ENCODE measurements around the gene RHO.
"Not testable (repeated sequence)": the region's sequence is repeated elsewhere in the genome, so short reads cannot be mapped to it uniquely, and the experiment has no call there.

RHO gene

GRCh38 chr3:129499604-129500333 lies 28.7 kb upstream of the RHO start:
- not testable (repeated sequence) for DNase-seq (ENCODE audit: low read depth)

GRCh38 chr3:129500334-129500658 lies 28.1 kb upstream of the RHO start:
- DNase-seq (ENCODE audit: low read depth), result no peak

- DNase-seq (ENCODE audit: low read depth), result no peak
These were observed 26.8 kb upstream of the RHO start for GRCh38 chr3:129501630-129502029.

DNA sequence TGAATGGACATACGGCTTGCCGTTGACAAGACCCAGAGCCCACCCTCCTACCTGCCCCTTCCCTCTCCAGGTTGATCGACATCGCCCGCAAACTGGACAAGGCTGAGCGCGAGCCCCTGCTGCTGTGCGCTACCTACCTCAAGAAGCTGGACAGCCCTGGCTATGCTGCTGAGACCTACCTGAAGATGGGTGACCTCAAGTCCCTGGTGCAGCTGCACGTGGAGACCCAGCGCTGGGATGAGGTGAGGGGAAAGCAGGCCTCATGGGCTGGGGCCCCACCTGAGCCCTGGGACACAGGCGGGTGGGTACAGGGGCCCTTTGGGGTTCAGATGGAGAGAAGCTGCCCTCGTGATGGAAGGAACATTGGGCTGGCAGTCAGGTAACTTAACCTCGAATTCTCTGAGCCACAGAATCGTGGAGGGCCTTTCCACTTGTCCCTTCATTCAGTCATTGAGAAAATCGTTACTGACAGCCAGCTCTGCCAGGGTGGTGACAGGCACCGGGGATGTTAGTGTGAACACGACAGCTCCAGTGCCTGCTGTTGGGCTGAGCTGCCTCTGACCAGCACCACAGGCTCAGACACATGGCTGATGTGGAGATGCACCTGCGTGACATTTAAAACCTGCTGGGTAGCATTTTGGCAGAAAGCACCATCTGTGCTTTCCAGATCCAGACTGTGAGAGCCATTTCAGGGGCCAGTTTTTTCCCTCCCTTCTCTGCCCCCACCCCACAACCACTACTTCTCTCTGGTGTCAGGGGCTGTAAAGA lies 25.6 kb upstream of the RHO start:
- no peak for DNase-seq (ENCODE audit: low read depth)

- no peak for DNase-seq (ENCODE audit: low read depth)
These were observed 24.8 kb upstream of the RHO start for GRCh38 chr3:129503471-129504291.

- no peak for DNase-seq (ENCODE audit: low read depth)
These were observed 23.9 kb upstream of the RHO start for GRCh38 chr3:129504471-129505100.

- no peak for DNase-seq (ENCODE audit: low read depth)
These were observed 23.1 kb upstream of the RHO start for GRCh38 chr3:129505341-129505740.

DNA sequence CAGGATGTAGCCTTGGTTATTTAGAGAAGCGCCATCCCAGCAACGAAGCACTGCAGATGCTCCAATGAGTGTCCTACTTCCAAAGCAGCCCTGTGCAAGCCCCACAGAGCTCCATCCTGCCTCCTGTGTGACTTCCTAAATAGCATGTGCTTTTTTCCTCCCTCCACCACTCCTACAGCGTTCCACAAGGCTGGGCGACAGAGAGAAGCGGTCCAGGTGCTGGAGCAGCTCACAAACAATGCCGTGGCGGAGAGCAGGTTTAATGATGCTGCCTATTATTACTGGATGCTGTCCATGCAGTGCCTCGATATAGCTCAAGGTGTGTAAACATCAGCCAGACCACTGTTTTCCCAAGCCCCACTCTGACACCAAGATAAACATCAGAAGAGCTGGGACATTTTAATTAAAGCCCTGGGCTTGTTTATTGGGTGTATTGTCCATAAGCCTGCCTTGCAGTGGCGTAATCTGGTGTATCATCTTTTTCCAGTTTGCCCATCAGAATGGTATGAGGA lies 22.2 kb upstream of the RHO start:
- DNase-seq (ENCODE audit: low read depth), result no peak

- no peak for DNase-seq (ENCODE audit: low read depth)
These were observed 21.1 kb upstream of the RHO start for GRCh38 chr3:129507181-129507831.

- no peak for DNase-seq (ENCODE audit: low read depth)
These were observed 15.8 kb upstream of the RHO start for GRCh38 chr3:129512595-129512994.

- DNase-seq (ENCODE audit: low read depth), result no peak
These were observed 14.7 kb upstream of the RHO start for GRCh38 chr3:129513705-129514104.

DNA sequence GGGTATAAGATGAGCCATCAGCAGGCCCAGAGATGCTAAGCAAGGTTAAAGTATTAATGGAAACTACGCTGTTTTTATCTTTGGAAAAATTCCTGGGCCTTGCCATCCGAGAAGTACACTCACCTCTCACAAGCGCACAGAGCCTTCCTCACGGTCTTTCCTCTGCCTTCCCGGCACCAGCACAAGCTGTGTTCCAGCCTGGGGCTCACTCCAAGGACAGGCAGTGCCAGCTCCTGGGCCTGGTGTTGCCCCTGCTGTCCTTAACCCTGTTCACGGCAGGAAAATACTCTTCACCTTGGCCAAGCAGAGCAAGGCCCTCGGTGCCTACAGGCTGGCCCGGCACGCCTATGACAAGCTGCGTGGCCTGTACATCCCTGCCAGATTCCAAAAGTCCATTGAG lies 14.3 kb upstream of the RHO start:
- DNase-seq (ENCODE audit: low read depth), result no peak

DNA sequence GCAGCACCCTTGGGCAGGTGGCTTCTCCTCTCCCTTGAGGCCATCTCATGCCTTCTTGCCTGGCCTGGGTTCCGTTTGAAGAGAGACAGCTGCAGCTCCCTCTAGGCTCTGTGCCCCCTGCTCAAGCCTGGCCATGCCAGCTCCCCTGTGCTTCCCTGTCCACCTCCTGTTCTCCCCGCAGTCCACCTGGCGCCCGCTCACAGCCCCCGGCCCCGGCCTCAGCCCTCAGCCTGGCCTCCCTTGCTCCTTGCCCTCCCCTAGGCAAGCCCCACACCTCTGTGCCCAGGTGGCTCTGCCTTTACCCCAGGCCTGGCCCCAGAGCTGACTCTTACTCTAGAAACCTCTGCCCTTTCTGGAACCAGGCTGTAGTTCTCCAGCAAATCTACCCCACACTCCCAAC lies 13.9 kb upstream of the RHO start:
- DNase-seq (ENCODE audit: low read depth), result no peak

DNA sequence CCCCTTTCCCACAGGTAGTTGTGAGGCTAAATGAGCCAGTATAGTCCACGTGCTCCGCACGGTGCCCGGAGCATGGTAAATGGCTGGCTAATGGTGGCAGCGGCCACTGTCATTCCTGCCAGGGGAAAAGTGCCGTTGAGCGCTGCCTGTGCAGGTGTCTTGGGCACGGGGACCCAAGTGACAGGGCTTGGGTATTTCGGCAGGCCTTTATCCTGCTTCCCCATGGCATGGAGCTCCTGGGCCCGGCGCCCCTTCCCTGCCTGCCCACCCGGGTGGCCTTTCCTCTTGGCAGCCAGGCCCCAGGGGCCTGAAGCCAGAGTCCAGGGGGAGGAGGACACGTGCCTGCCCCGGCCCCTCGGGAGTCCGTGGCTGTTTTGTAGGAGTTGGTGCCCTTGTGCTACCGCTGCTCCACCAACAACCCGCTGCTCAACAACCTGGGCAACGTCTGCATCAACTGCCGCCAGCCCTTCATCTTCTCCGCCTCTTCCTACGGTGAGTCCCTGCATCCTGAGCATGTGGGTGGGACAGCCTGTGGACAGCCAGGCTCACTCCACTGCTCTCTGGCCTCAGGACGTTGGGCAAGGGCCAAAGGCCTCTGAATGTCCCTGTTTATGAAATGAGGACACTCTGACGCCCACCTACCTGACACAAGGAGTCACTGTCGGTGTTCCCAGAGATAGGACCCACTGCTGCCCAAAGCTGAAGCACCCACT lies 13.2 kb upstream of the RHO start:
- not testable (repeated sequence) for DNase-seq (ENCODE audit: low read depth)

GRCh38 chr3:129515821-129516432 lies 12.5 kb upstream of the RHO start:
- DNase-seq (ENCODE audit: low read depth), result not testable (repeated sequence)

- no peak for DNase-seq (ENCODE audit: low read depth)
These were observed 10.9 kb upstream of the RHO start for GRCh38 chr3:129517516-129517915.

GRCh38 chr3:129518038-129518561 lies 10.3 kb upstream of the RHO start:
- no peak for DNase-seq (ENCODE audit: low read depth)

- DNase-seq (ENCODE audit: low read depth), result no peak
These were observed 9.9 kb upstream of the RHO start for GRCh38 chr3:129518581-129518980.

GRCh38 chr3:129519449-129519848 lies 9.0 kb upstream of the RHO start:
- DNase-seq (ENCODE audit: low read depth), result no peak
